Measurements from ENCODE around the gene GJB4.

Gene GJB4

DNA sequence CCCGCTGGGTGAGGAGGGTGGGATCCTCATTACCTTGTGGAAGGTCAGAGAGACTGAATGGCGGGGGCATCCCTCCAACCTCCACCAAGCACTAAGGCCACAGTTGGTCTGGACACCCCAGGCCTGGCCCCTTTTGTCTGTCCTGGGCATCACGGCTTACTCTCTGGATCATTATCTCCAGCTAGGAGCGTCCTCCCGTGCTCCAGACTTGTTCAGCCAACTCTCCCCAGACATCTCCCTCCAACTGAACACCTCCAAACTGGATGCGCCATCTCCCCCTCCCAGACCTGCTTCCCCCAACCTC lies 11.9 kb upstream of the GJB4 start:
- TF ChIP-seq, protein P1, sequence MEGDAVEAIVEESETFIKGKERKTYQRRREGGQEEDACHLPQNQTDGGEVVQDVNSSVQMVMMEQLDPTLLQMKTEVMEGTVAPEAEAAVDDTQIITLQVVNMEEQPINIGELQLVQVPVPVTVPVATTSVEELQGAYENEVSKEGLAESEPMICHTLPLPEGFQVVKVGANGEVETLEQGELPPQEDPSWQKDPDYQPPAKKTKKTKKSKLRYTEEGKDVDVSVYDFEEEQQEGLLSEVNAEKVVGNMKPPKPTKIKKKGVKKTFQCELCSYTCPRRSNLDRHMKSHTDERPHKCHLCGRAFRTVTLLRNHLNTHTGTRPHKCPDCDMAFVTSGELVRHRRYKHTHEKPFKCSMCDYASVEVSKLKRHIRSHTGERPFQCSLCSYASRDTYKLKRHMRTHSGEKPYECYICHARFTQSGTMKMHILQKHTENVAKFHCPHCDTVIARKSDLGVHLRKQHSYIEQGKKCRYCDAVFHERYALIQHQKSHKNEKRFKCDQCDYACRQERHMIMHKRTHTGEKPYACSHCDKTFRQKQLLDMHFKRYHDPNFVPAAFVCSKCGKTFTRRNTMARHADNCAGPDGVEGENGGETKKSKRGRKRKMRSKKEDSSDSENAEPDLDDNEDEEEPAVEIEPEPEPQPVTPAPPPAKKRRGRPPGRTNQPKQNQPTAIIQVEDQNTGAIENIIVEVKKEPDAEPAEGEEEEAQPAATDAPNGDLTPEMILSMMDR (IDR thresholded peaks at IDR 0.05; ENCODE audit: extremely low read depth, missing control alignments): no peak
- DNase-seq (ENCODE audit: low spot score): no peak

GRCh38 chr1:34749992-34750391 lies 9.5 kb upstream of the GJB4 start:
- TF ChIP-seq, protein P1 (IDR thresholded peaks at IDR 0.05; ENCODE audit: extremely low read depth, missing control alignments): no peak

DNA sequence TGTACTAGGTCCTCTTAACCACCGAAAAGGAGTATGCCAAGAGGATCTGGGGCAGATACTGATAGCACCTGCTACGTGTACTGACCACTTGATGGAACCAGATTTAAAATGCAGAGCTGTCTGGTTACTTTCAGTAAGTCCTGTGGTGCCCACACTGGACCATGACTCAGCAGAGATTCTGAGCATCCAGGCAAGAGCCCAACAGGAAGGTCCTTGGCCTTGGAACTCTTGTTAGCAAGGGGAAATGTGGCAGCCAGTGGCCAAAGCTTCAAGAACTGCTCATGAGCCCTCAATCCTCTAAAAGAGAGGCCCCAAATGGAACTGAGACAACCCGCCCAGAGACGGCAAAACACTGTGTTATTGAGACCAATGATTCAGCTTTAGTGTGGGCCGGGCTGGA lies 8.9 kb upstream of the GJB4 start:
- TF ChIP-seq, protein P1 (IDR thresholded peaks at IDR 0.05; ENCODE audit: extremely low read depth, missing control alignments): no peak
- DNase-seq (ENCODE audit: low spot score): no peak

More at GRCh38 chr1:34749992-34750391, 9.5 kb upstream of the GJB4 start:
- DNase-seq (ENCODE audit: low spot score): no peak

- TF ChIP-seq, protein P1 (IDR thresholded peaks at IDR 0.05; ENCODE audit: extremely low read depth, missing control alignments): no peak
- DNase-seq (ENCODE audit: low spot score): no peak
Measured at GRCh38 chr1:34753163-34753562, 6.4 kb upstream of the GJB4 start.

- TF ChIP-seq, protein P1 (IDR thresholded peaks at IDR 0.05; ENCODE audit: extremely low read depth, missing control alignments): no peak
- no peak for DNase-seq (ENCODE audit: low spot score)
Measured at GRCh38 chr1:34754964-34755637, 4.4 kb upstream of the GJB4 start, which contains the start of gene GJB5. Gene GJB5, plus strand, starts transcription at chr1:34755047. Its CDS starts 2,284 bp downstream, at chr1:34757331.

GRCh38 chr1:34755961-34756360 lies 3.6 kb upstream of the GJB4 start:
- TF ChIP-seq, protein P1 (IDR thresholded peaks at IDR 0.05; ENCODE audit: extremely low read depth, missing control alignments): no peak
- no peak for DNase-seq (ENCODE audit: low spot score)

GRCh38 chr1:34757386-34757785 lies 2.2 kb upstream of the GJB4 start:
- DNase-seq (ENCODE audit: low spot score): no peak
- TF ChIP-seq, protein P1 (IDR thresholded peaks at IDR 0.05; ENCODE audit: extremely low read depth, missing control alignments): no peak
